Brain microvascular endothelial cell (primary cell): ENCODE results near the gene NEGR1.
A peak's percentile ranks its signal among the peaks of the same experiment; 100 is the strongest.

Experiments used
- DNase-seq: peaks from one replicate; pipeline ENCODE4 v3.0.0-alpha.2; 2020
- H3K27ac ChIP-seq: fragments of 250-450 bp; sonication (Bioruptor Pico); 2 replicates; pipeline ENCODE4 v1.5.1; 2020; ENCODE audit warnings: mild to moderate bottlenecking, moderate library complexity
- H3K27me3 ChIP-seq: fragments of 250-450 bp; sonication (Bioruptor Pico); replicated peaks from 2 replicates; pipeline ENCODE4 v1.5.1; 2020; ENCODE audit warnings: mild to moderate bottlenecking
- H3K36me3 ChIP-seq: fragments of 250-450 bp; sonication (Bioruptor Pico); replicated peaks from 2 replicates; pipeline ENCODE4 v1.5.1; 2020; ENCODE audit warnings: mild to moderate bottlenecking
- H3K4me3 ChIP-seq: 2 replicates; pipeline ENCODE4 v1.5.1; 2011; ENCODE audit warnings: low read depth, mild to moderate bottlenecking, control low read depth, low read length, moderate library complexity
- CTCF ChIP-seq: IDR thresholded peaks from 2 replicates; pipeline ENCODE4 v1.5.1; 2011; ENCODE audit warnings: low read depth, mild to moderate bottlenecking, moderate library complexity, low read length, control low read depth, inconsistent platforms; ENCODE audit errors: missing control alignments
- in situ Hi-C: cut with HindIII; loops from 2 replicates; pipeline ENCODE4 v1.10.0; 2017; ENCODE audit warnings: low sequenced_read_pairs, low pct_ligation_motif_present

NEGR1 gene

GRCh38 chr1:72170246-72170645 is 112.1 kb downstream of the NEGR1 start:
- no peaks in the 10 kb centered on the region for H3K27me3 ChIP-seq
- no peak overlapping the region for H3K27ac ChIP-seq
- in situ Hi-C loops = no loop called here
- no peak for TF ChIP-seq CTCF
- no peak overlapping the region for H3K4me3 ChIP-seq
- H3K36me3 ChIP-seq = no peaks in the 10 kb centered on the region
- no peak for DNase-seq

- TF ChIP-seq CTCF = no peak
- H3K36me3 ChIP-seq = no peaks in the 10 kb centered on the region
- no peak overlapping the region for H3K4me3 ChIP-seq
- no peaks in the 10 kb centered on the region for H3K27me3 ChIP-seq
- no peak overlapping the region for H3K27ac ChIP-seq
- in situ Hi-C loops = no loop called here
- DNase-seq = no peak
Measured at GRCh38 chr1:72166426-72166825, 115.9 kb downstream of the NEGR1 start.

GRCh38 chr1:72150508-72150907 is 131.8 kb downstream of the NEGR1 start:
- TF ChIP-seq CTCF = no peak
- H3K27ac ChIP-seq = no peak overlapping the region
- H3K4me3 ChIP-seq = no peak overlapping the region
- H3K27me3 ChIP-seq = no peaks in the 10 kb centered on the region
- no peaks in the 10 kb centered on the region for H3K36me3 ChIP-seq
- DNase-seq = no peak
- in situ Hi-C loops = no loop called here

- no peak for TF ChIP-seq CTCF
- Histone ChIP-seq H3K4me3 (no peak overlapping the region), H3K36me3 (no peaks in the 10 kb centered on the region), H3K27ac (no peak overlapping the region), H3K27me3 (no peaks in the 10 kb centered on the region)
- DNase-seq = no peak
- in situ Hi-C loops = no loop called here
Measured at GRCh38 chr1:72141875-72142274, 140.5 kb downstream of the NEGR1 start.

- in situ Hi-C loops = no loop called here
- Histone ChIP-seq H3K27me3 (no peaks in the 10 kb centered on the region), H3K36me3 (no peaks in the 10 kb centered on the region), H3K27ac (no peak overlapping the region), H3K4me3 (no peak overlapping the region)
- peak; percentile 7 for DNase-seq
- TF ChIP-seq CTCF = no peak
Measured at GRCh38 chr1:72140222-72140621, 142.1 kb downstream of the NEGR1 start.

- Histone ChIP-seq H3K4me3 (no peak overlapping the region), H3K27ac (no peak overlapping the region), H3K27me3 (no peaks in the 10 kb centered on the region), H3K36me3 (no peaks in the 10 kb centered on the region)
- in situ Hi-C loops = no loop called here
- no peak for DNase-seq
- no peak for TF ChIP-seq CTCF
Measured at GRCh38 chr1:72137656-72138055, 144.7 kb downstream of the NEGR1 start.
